HepG2 (cell line): ENCODE results near the gene JMY. TPM values are rescaled to one million over a fixed set of nuclear protein-coding genes. Genes with fewer than 3 reads are reported as not detected.

Source experiments
- ATAC-seq: fragments of 200-7000 bp; cut with Tn5 transposase; 3 replicates; pipeline ENCODE4 v1.9.1; 2020; ENCODE audit warnings: mild to moderate bottlenecking, moderate library complexity
- BruUV-seq: library from RNA; stranded (reverse); fragments of 400-500 nt; replicated peaks from 2 replicates; lab custom pipeline; 2021; lab: Mats Ljungman, UMichigan
- CTCF ChIA-PET: fragments of 300-600 bp; formaldehyde crosslinking; extraction: SDS; loops from one replicate; lab custom pipeline; 2021; ENCODE audit warnings: low total read pairs, inconsistent platforms, low intra/inter-chr PET ratio; lab: Yijun Ruan, JAX
- POLR2A ChIA-PET: fragments of 350-600 bp; sonication (Branson Sonifier 250); formaldehyde crosslinking; loops from one replicate; lab custom pipeline; 2020; ENCODE audit warnings: antibody characterized with exemption, inconsistent platforms; lab: Yijun Ruan, JAX
- DNase-seq: peaks from one replicate; pipeline ENCODE4 v3.0.0-alpha.2; 2015; ENCODE audit warnings: low spot score
- FAIRE-seq: peaks from 3 replicates; lab custom pipeline; 2011; peaks lifted over from hg19 to GRCh38; lab: Jason Lieb, UNC
- H2AFZ ChIP-seq: one replicate; pipeline ENCODE4 v1.6.1; 2011; ENCODE audit warnings: low read length, inconsistent platforms
- H3K27ac ChIP-seq: fragments of 300-600 bp; 3 replicates; pipeline ENCODE4 v1.8.0; 2011; ENCODE audit warnings: mixed run types, mild to moderate bottlenecking, mixed read lengths, low read length, inconsistent platforms; ENCODE audit not compliant: insufficient read depth; ENCODE audit errors: extremely low read length
- H3K27me3 ChIP-seq, 2 experiments: fragments of 200-600 bp in 1 of 2; 2 replicates in 1 of 2; 3 replicates in 1 of 2; pipeline versions ENCODE4 v1.6.0 to v1.8.0; 2011; ENCODE audit warnings: low read length in 2 of 2, mild to moderate bottlenecking in 2 of 2, moderate library complexity in 2 of 2, inconsistent platforms in 1 of 2; ENCODE audit not compliant: insufficient read depth in 2 of 2, control insufficient read depth in 1 of 2
- H3K36me3 ChIP-seq, 2 experiments: fragments of 200-600 bp in 1 of 2; replicated peaks in 1 of 2; 2 replicates in 1 of 2; 3 replicates in 1 of 2; pipeline versions ENCODE4 v1.5.1 to v1.8.0; 2011; ENCODE audit warnings: low read length in 2 of 2, inconsistent platforms in 1 of 2; ENCODE audit not compliant: insufficient read depth in 2 of 2, control insufficient read depth in 1 of 2
- H3K4me1 ChIP-seq: 2 replicates; pipeline ENCODE4 v1.5.1; 2012; ENCODE audit warnings: low read length, inconsistent platforms; ENCODE audit not compliant: insufficient read depth
- H3K4me2 ChIP-seq: 2 replicates; pipeline ENCODE4 v1.6.0; 2011; ENCODE audit warnings: low read depth, low read length, inconsistent platforms
- H3K4me3 ChIP-seq, 3 experiments: fragments of 200-600 bp in 1 of 3; sonication (generic), shearing (Covaris generic) in 1 of 3; replicated peaks in 1 of 3; 2 replicates each; pipeline ENCODE4 v1.5.1; 2011 to 2016; ENCODE audit warnings: low read length in 3 of 3, inconsistent platforms in 2 of 3, low read depth in 2 of 3, mild to moderate bottlenecking in 2 of 3, control low read depth in 1 of 3, mixed read lengths in 1 of 3; ENCODE audit not compliant: insufficient read depth in 1 of 3
- H3K79me2 ChIP-seq: one replicate; pipeline ENCODE4 v1.6.1; 2011; ENCODE audit warnings: low read length, inconsistent platforms; ENCODE audit not compliant: insufficient read depth
- H3K9ac ChIP-seq: 2 replicates; pipeline ENCODE4 v1.6.0; 2011; ENCODE audit warnings: mild to moderate bottlenecking, low read depth, low read length, inconsistent platforms; ENCODE audit not compliant: insufficient read depth
- H3K9me3 ChIP-seq: 2 replicates; pipeline ENCODE4 v1.5.1; 2012; ENCODE audit warnings: mild to moderate bottlenecking, low read length
- H4K20me1 ChIP-seq: 2 replicates; pipeline ENCODE4 v1.6.0; 2011; ENCODE audit warnings: inconsistent platforms, mild to moderate bottlenecking, low read length, moderate library complexity; ENCODE audit not compliant: insufficient read depth
- DNMT3B ChIP-seq: conservative IDR thresholded peaks from 2 replicates; pipeline ENCODE4 v1.6.1; 2016; ENCODE audit warnings: missing biosample characterization, control low read depth
- ELF1 ChIP-seq: sonication (generic); formaldehyde crosslinking; IDR thresholded peaks from 2 replicates; pipeline ENCODE4 v1.4.0; 2020; ENCODE audit warnings: missing genetic modification reagents
- GABPB1 ChIP-seq: IDR thresholded peaks from 2 replicates; pipeline ENCODE4 v1.6.1; 2016; ENCODE audit warnings: mild to moderate bottlenecking, missing genetic modification reagents, moderate library complexity, missing compliant biosample characterization
- KDM1A ChIP-seq: IDR thresholded peaks from 2 replicates; pipeline ENCODE4 v1.6.1; 2016; ENCODE audit warnings: missing compliant biosample characterization
- KLF9 ChIP-seq: IDR thresholded peaks from 2 replicates; pipeline ENCODE4 v1.6.1; 2016; ENCODE audit warnings: low read depth
- RAD51 ChIP-seq: fragments of 450-650 bp; IDR thresholded peaks from 2 replicates; pipeline ENCODE4 v1.6.1; 2016; ENCODE audit warnings: borderline replicate concordance
- SNAI1 ChIP-seq: sonication (generic); formaldehyde crosslinking; IDR thresholded peaks from 2 replicates; pipeline ENCODE4 v1.5.0; 2020; ENCODE audit warnings: mild to moderate bottlenecking, missing genetic modification reagents, borderline replicate concordance
- SP1 ChIP-seq, 2 experiments: fragments of 450-650 bp in 1 of 2; sonication (generic) in 1 of 2; formaldehyde crosslinking in 1 of 2; IDR thresholded peaks; 2 replicates each; pipeline versions ENCODE4 v1.4.0 to v1.6.1; 2016 to 2020; ENCODE audit warnings: missing genetic modification reagents in 1 of 2
- STAT5B ChIP-seq: sonication (generic); formaldehyde crosslinking; IDR thresholded peaks from 2 replicates; pipeline ENCODE4 v1.4.0; 2020; ENCODE audit warnings: missing genetic modification reagents
- ZNF207 ChIP-seq: fragments of 450-650 bp; IDR thresholded peaks from 2 replicates; pipeline ENCODE4 v1.6.1; 2016; ENCODE audit warnings: antibody characterized with exemption, borderline replicate concordance
- WGBS: methylation state at CpG from one replicate; pipeline ENCODE4 v1.1.6; 2017; ENCODE audit warnings: low lambda C conversion rate; 5-methylcytosine and 5-hydroxymethylcytosine counted together
- in situ Hi-C: cut with HindIII; loops from 2 replicates; pipeline ENCODE4 v1.10.0; 2017; ENCODE audit warnings: low pct_unique_long_range_greater_than_20kb; ENCODE audit not compliant: extremely low pct_ligation_motif_present
- intact Hi-C: fragments of 100-400 bp; cut with micrococcal nuclease; formaldehyde crosslinking; loops from one replicate; pipeline ENCODE4 v1.10.0; 2022; ENCODE audit not compliant: unreplicated experiment
- polyA plus RNA-seq, 8 experiments: library from polyadenylated mRNA; depleted of rRNA in 3 of 8; stranded (reverse) in 7 of 8; unstranded in 1 of 8; fragments of >200 nt; fragmentation: Illumina TruSeq in 4 of 8; extraction: Trizol in 4 of 8; gene quantifications; 2 replicates each; pipeline versions ENCODE4 v1.2.1 to v1.2.3, GENCODE V29; 2011 to 2016; ENCODE audit warnings: low read depth in 4 of 8, missing spikeins in 1 of 8, mixed read lengths in 1 of 8; ENCODE audit not compliant: insufficient read depth in 1 of 8
- total RNA-seq, 5 experiments: library from RNA; depleted of rRNA; stranded (reverse); fragments of >200 nt; fragmentation: Illumina TruSeq; extraction: Trizol; gene quantifications; 2 replicates each; pipeline ENCODE4 v1.2.3, GENCODE V29; 2016; ENCODE audit warnings: low read depth in 1 of 5
- TF ChIP-seq, protein P1 (sequence below): sonication (generic); formaldehyde crosslinking; IDR thresholded peaks from 2 replicates; pipeline ENCODE4 v1.4.0; 2020; ENCODE audit warnings: missing genetic modification reagents

JMY gene
- total and polyA plus RNA-seq, 2 of the 13 experiments (the other 11 are each of a cell fraction or from before 2014, with no cell fraction given) = 4.0 to 4.2 TPM

DNA sequence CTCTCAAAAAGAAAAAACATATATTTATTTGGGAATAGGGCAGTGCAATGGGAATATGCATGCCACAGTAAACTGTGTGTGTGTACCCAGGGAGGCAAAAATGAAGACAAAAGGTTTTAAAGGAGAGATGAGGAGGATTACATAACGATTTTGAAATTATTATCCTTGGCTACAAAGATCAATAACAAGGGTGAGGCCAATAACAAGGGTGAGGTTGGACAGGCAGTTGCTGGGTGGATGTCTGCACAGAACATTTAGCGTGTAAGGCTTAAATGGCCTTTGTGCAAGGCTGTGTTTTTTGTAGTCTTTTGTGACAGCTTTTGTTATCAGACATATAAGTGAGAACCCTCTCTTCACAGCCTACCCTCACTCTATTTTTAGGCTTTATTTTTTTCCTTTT lies 114.0 kb downstream of the JMY start:
- H3K9me3 ChIP-seq = no peaks in the 10 kb centered on the region
- no peaks in the 10 kb centered on the region for H3K4me1 ChIP-seq
- FAIRE-seq (no peak), DNase-seq (no peak), ATAC-seq (no peak)
- intact Hi-C loops = no loop called here
- in situ Hi-C loops = no loop called here
- no peak overlapping the region for H3K9ac ChIP-seq
- WGBS = 56% methylated on average over 2 of the region's 2 CpGs
- no peak overlapping the region for H3K4me3 ChIP-seq
- ChIA-PET POLR2A (no interaction called here), CTCF (no interaction called here)
- no peak overlapping the region for H2AFZ ChIP-seq
- no peak overlapping the region for H3K4me2 ChIP-seq
- H3K27ac ChIP-seq = no peak overlapping the region
- no peaks in the 10 kb centered on the region for H4K20me1 ChIP-seq
- no peaks in the 10 kb centered on the region for H3K79me2 ChIP-seq
- H3K27me3 ChIP-seq = no peaks in the 10 kb centered on the region
- no peak for TF ChIP-seq STAT5B
- no peak for TF ChIP-seq SNAI1 (CRISPR knock-in tag)
- no peak for TF ChIP-seq RAD51
- TF ChIP-seq, protein P1, sequence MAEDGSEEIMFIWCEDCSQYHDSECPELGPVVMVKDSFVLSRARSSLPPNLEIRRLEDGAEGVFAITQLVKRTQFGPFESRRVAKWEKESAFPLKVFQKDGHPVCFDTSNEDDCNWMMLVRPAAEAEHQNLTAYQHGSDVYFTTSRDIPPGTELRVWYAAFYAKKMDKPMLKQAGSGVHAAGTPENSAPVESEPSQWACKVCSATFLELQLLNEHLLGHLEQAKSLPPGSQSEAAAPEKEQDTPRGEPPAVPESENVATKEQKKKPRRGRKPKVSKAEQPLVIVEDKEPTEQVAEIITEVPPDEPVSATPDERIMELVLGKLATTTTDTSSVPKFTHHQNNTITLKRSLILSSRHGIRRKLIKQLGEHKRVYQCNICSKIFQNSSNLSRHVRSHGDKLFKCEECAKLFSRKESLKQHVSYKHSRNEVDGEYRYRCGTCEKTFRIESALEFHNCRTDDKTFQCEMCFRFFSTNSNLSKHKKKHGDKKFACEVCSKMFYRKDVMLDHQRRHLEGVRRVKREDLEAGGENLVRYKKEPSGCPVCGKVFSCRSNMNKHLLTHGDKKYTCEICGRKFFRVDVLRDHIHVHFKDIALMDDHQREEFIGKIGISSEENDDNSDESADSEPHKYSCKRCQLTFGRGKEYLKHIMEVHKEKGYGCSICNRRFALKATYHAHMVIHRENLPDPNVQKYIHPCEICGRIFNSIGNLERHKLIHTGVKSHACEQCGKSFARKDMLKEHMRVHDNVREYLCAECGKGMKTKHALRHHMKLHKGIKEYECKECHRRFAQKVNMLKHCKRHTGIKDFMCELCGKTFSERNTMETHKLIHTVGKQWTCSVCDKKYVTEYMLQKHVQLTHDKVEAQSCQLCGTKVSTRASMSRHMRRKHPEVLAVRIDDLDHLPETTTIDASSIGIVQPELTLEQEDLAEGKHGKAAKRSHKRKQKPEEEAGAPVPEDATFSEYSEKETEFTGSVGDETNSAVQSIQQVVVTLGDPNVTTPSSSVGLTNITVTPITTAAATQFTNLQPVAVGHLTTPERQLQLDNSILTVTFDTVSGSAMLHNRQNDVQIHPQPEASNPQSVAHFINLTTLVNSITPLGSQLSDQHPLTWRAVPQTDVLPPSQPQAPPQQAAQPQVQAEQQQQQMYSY (CRISPR knock-in tag) = no peak
- TF ChIP-seq ZNF207 = no peak
- no peak for TF ChIP-seq KDM1A
- no peak for TF ChIP-seq ELF1 (CRISPR knock-in tag)
- TF ChIP-seq SP1 (IDR thresholded peaks at IDR 0.05) = no peak
- TF ChIP-seq SP1 (CRISPR knock-in tag; IDR thresholded peaks at IDR 0.05) = no peak
- no peak for TF ChIP-seq KLF9
- no peak for TF ChIP-seq GABPB1 (CRISPR knock-in tag)
- no peak for TF ChIP-seq DNMT3B (CRISPR knock-in tag)
- no TSS peak for BruUV-seq
- no peaks in the 10 kb centered on the region for H3K36me3 ChIP-seq
